Measurements from ENCODE around the gene HINFP.

DNA sequence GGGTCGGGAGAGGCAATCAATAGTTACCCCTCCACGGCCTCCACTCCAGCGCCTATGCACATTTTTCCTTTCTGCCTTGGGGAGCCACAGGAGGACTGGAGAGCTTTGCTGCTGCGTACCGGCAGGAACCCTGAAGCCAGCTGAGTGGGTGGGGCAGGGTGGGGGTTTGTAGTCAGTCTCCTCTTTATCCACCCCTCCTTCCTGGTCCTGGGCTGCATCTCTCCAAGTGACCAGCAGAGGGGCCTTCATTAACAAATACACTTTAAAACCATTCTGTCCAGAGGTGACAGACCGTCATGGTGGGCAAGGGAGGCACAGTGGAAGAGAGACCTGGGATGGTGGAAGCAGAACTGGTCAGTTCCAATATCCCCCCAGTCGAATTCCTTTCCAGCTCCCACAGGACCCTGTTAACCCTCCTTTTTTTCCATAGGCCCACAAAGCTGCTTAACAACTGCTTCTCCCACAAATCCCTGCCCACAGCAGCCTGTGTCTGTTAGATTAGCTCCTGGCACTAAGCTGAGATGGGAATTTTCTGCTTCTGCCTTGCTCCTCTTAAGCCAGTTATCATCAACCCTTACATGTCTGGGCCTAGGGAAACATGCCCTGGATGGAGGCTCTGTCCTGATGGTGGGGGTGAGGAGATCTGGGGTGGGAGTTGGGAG lies 23.6 kb downstream of the HINFP start:
- no peak for TF ChIP-seq POLR2A (IDR thresholded peaks at IDR 0.05)
- TF ChIP-seq, protein P1, sequence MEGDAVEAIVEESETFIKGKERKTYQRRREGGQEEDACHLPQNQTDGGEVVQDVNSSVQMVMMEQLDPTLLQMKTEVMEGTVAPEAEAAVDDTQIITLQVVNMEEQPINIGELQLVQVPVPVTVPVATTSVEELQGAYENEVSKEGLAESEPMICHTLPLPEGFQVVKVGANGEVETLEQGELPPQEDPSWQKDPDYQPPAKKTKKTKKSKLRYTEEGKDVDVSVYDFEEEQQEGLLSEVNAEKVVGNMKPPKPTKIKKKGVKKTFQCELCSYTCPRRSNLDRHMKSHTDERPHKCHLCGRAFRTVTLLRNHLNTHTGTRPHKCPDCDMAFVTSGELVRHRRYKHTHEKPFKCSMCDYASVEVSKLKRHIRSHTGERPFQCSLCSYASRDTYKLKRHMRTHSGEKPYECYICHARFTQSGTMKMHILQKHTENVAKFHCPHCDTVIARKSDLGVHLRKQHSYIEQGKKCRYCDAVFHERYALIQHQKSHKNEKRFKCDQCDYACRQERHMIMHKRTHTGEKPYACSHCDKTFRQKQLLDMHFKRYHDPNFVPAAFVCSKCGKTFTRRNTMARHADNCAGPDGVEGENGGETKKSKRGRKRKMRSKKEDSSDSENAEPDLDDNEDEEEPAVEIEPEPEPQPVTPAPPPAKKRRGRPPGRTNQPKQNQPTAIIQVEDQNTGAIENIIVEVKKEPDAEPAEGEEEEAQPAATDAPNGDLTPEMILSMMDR (IDR thresholded peaks at IDR 0.05), result peak; percentile 48 to 71 (median 58)
